Measurements from ENCODE around the gene CD300LG. TPM values are rescaled to one million over a fixed set of nuclear protein-coding genes. Genes with fewer than 3 reads are reported as not detected.
A peak's percentile ranks its signal among the peaks of the same experiment; 100 is the strongest.

CD300LG gene
- total RNA-seq, 1 experiment from 2014 or later = not detected

DNA sequence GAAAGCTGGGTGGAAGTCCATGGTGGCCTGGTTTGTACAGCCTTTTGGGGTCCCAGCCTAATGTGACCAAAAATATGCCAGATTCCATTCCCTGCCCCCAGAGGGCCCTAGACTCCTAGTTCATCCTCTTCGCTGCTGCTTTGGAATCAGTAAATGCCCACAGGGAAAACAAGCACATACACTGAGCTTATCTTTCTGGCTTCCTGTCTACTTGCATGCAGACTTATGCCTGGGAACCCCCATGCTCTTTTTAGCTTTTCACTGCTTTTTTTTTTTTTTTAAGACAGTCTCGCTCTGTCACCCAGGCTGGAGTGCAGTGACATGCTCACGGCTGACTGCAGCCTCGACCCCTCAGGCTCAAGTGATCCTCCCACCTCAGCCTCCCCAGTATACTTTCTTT lies 6.2 kb upstream of the CD300LG start:
- no peak for DNase-seq (ENCODE audit: low read depth, low spot score)
- Histone ChIP-seq H3K27ac (ENCODE audit: low read depth, low read length) (peak overlapping the region; percentile 85; the same call in 1 of the 2 replicates), H3K4me2 (ENCODE audit: low read length) (peak overlapping the region; percentile 77), H3K9me3 (ENCODE audit: control insufficient read depth in 1 of 2, insufficient read depth in 1 of 2, low read depth in 1 of 2, low read length in 2 of 2) (no peaks in the 10 kb centered on the region), H3K36me3 (ENCODE audit: control insufficient read depth in 1 of 2, insufficient read depth in 2 of 2, low read length in 2 of 2) (no peaks in the 10 kb centered on the region), H3K4me3 (replicated peaks in 1 of 2; ENCODE audit: low read depth in 1 of 2, low read length in 2 of 2) (no peak overlapping the region; a peak in 1 of 4 replicates), H3K79me2 (ENCODE audit: insufficient read depth, low read length) (no peaks in the 10 kb centered on the region), H3K27me3 (ENCODE audit: insufficient read depth, low read length) (no peaks in the 10 kb centered on the region), H3K9me2 (ENCODE audit: insufficient read depth) (no peaks in the 10 kb centered on the region), H3K9ac (ENCODE audit: low read length) (peak overlapping the region; percentile 54; the same call in 1 of the 2 replicates), H3K4me1 (ENCODE audit: control insufficient read depth in 1 of 2, insufficient read depth in 2 of 2, low read length in 2 of 2) (peaks cover 35 to 44% of the 10 kb centered on the region in 2 experiments), H2AFZ (ENCODE audit: low read depth, low read length, poor library complexity, severe bottlenecking) (peak overlapping the region; percentile 57), H4K20me1 (ENCODE audit: insufficient read depth) (no peaks in the 10 kb centered on the region)
- BruUV-seq (replicated peaks) = no TSS peak
- intact Hi-C loops (cut with micrococcal nuclease) = loop anchor here (10.0 kb wide), 1 partner anchor 146 kb away; no protein-coding TSS in a partner anchor
- TF ChIP-seq, protein P1, sequence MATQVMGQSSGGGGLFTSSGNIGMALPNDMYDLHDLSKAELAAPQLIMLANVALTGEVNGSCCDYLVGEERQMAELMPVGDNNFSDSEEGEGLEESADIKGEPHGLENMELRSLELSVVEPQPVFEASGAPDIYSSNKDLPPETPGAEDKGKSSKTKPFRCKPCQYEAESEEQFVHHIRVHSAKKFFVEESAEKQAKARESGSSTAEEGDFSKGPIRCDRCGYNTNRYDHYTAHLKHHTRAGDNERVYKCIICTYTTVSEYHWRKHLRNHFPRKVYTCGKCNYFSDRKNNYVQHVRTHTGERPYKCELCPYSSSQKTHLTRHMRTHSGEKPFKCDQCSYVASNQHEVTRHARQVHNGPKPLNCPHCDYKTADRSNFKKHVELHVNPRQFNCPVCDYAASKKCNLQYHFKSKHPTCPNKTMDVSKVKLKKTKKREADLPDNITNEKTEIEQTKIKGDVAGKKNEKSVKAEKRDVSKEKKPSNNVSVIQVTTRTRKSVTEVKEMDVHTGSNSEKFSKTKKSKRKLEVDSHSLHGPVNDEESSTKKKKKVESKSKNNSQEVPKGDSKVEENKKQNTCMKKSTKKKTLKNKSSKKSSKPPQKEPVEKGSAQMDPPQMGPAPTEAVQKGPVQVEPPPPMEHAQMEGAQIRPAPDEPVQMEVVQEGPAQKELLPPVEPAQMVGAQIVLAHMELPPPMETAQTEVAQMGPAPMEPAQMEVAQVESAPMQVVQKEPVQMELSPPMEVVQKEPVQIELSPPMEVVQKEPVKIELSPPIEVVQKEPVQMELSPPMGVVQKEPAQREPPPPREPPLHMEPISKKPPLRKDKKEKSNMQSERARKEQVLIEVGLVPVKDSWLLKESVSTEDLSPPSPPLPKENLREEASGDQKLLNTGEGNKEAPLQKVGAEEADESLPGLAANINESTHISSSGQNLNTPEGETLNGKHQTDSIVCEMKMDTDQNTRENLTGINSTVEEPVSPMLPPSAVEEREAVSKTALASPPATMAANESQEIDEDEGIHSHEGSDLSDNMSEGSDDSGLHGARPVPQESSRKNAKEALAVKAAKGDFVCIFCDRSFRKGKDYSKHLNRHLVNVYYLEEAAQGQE (IDR thresholded peaks at IDR 0.05; ENCODE audit: low read depth) = no peak
- TF ChIP-seq, protein P2, sequence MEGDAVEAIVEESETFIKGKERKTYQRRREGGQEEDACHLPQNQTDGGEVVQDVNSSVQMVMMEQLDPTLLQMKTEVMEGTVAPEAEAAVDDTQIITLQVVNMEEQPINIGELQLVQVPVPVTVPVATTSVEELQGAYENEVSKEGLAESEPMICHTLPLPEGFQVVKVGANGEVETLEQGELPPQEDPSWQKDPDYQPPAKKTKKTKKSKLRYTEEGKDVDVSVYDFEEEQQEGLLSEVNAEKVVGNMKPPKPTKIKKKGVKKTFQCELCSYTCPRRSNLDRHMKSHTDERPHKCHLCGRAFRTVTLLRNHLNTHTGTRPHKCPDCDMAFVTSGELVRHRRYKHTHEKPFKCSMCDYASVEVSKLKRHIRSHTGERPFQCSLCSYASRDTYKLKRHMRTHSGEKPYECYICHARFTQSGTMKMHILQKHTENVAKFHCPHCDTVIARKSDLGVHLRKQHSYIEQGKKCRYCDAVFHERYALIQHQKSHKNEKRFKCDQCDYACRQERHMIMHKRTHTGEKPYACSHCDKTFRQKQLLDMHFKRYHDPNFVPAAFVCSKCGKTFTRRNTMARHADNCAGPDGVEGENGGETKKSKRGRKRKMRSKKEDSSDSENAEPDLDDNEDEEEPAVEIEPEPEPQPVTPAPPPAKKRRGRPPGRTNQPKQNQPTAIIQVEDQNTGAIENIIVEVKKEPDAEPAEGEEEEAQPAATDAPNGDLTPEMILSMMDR (IDR thresholded peaks at IDR 0.05 in 2 of 3, conservative IDR thresholded peaks at IDR 0.05 in 1 of 3; ENCODE audit: borderline replicate concordance in 1 of 3, insufficient read depth in 1 of 3, low read depth in 2 of 3, low read length in 2 of 3) = peak in 2 of 3 experiments; percentile 43 to 54; a peak in 5 of 6 replicates
- TF ChIP-seq SIN3A (IDR thresholded peaks at IDR 0.05; ENCODE audit: low read depth) (no peak), EZH2phosphoT487 (IDR thresholded peaks at IDR 0.05; ENCODE audit: borderline replicate concordance) (no peak), SP1 (IDR thresholded peaks at IDR 0.05; ENCODE audit: low read depth) (no peak), YY1 (IDR thresholded peaks at IDR 0.05; ENCODE audit: extremely low read depth, insufficient replicate concordance, low read depth, low read length) (no peak), EGR1 (IDR thresholded peaks at IDR 0.05; ENCODE audit: low read depth) (no peak), RAD21 (IDR thresholded peaks at IDR 0.05; ENCODE audit: low read depth) (peak; percentile 35), POLR2AphosphoS5 (IDR thresholded peaks at IDR 0.05; ENCODE audit: low read depth, low read length) (no peak), POLR2A (IDR thresholded peaks at IDR 0.05; ENCODE audit: borderline replicate concordance, extremely low read depth, insufficient read depth, insufficient read length) (no peak)
- CTCF ChIA-PET = interaction anchor here (1.9 to 2.7 kb wide), 3 partner anchors 22 to 147 kb away, joined by 5 to 9 read pairs (median 7); no protein-coding TSS in a partner anchor
- no peak; the same call in 1 of the 2 replicates for ATAC-seq
- RAD21 ChIA-PET (ENCODE audit: low non-redundant PET in 1 of 2, low total read pairs in 2 of 2, uncharacterized antibody in 2 of 2, unreplicated experiment in 2 of 2) = no interaction called here
- POLR2A ChIA-PET = no interaction called here
